Measurements from ENCODE around the gene SLC11A1.

DNA sequence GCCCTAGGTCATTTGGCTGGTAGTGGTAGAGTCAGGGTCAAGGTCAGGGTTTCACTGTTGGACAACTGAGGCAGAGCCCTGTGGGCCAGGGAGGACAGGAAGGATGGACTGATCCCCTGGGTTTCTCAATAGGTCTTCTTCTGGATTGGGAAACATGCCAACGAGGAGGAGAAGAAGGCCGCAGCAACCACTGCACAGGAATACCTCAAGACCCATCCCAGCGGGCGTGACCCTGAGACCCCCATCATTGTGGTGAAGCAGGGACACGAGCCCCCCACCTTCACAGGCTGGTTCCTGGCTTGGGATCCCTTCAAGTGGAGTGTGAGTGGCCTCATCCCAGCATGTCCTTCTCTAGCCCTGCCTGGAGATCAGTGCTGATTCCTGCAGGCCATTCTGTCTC is 54.9 kb downstream of the SLC11A1 start:
- TF ChIP-seq, protein P1, sequence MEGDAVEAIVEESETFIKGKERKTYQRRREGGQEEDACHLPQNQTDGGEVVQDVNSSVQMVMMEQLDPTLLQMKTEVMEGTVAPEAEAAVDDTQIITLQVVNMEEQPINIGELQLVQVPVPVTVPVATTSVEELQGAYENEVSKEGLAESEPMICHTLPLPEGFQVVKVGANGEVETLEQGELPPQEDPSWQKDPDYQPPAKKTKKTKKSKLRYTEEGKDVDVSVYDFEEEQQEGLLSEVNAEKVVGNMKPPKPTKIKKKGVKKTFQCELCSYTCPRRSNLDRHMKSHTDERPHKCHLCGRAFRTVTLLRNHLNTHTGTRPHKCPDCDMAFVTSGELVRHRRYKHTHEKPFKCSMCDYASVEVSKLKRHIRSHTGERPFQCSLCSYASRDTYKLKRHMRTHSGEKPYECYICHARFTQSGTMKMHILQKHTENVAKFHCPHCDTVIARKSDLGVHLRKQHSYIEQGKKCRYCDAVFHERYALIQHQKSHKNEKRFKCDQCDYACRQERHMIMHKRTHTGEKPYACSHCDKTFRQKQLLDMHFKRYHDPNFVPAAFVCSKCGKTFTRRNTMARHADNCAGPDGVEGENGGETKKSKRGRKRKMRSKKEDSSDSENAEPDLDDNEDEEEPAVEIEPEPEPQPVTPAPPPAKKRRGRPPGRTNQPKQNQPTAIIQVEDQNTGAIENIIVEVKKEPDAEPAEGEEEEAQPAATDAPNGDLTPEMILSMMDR (IDR thresholded peaks at IDR 0.05): no peak
- TF ChIP-seq POLR2AphosphoS5 (IDR thresholded peaks at IDR 0.05; ENCODE audit: insufficient read depth in 1 of 2, low read depth in 1 of 2): no peak
- no peak for TF ChIP-seq POLR2A (IDR thresholded peaks at IDR 0.05)

All from vagina (tissue), 2 donors.